NT2/D1 (cell line): Measurements from ENCODE around the gene S100A4.
"Not testable (repeated sequence)": the region's sequence is repeated elsewhere in the genome, so short reads cannot be mapped to it uniquely, and the experiment has no call there.

Source experiments
- DNase-seq: peaks from one replicate; pipeline ENCODE4 v3.0.0-alpha.2; 2011; ENCODE audit warnings: low read depth, low spot score
- H3K27me3 ChIP-seq: 2 replicates; pipeline ENCODE4 v1.6.0; 2011; ENCODE audit warnings: mild to moderate bottlenecking; ENCODE audit not compliant: insufficient read length, insufficient read depth
- H3K36me3 ChIP-seq: 2 replicates; pipeline ENCODE4 v1.6.1; 2011; ENCODE audit warnings: mild to moderate bottlenecking, low read length, mixed read lengths; ENCODE audit not compliant: insufficient read depth, insufficient read length
- H3K4me1 ChIP-seq: 2 replicates; pipeline ENCODE4 v1.5.1; 2011; ENCODE audit not compliant: insufficient read depth, insufficient read length
- H3K4me3 ChIP-seq: 2 replicates; pipeline ENCODE4 v1.5.1; 2011; ENCODE audit warnings: low read depth; ENCODE audit not compliant: insufficient read length
- H3K9ac ChIP-seq: 2 replicates; pipeline ENCODE4 v1.6.0; 2011; ENCODE audit warnings: low read depth; ENCODE audit not compliant: insufficient read length
- H3K9me3 ChIP-seq: 2 replicates; pipeline ENCODE4 v1.5.1; 2011; ENCODE audit warnings: mild to moderate bottlenecking, low read length; ENCODE audit not compliant: insufficient read depth
- SUZ12 ChIP-seq: IDR thresholded peaks from 2 replicates; pipeline ENCODE4 v1.6.1; 2011; ENCODE audit not compliant: insufficient read length, insufficient read depth; ENCODE audit errors: extremely low read depth
- YY1 ChIP-seq: IDR thresholded peaks from 2 replicates; pipeline ENCODE4 v1.6.1; 2011; ENCODE audit not compliant: insufficient read length, insufficient read depth
- ZNF274 ChIP-seq: IDR thresholded peaks from 2 replicates; pipeline ENCODE4 v1.6.1; 2011; ENCODE audit warnings: mild to moderate bottlenecking, low read depth, low read length

The S100A4 gene

DNA sequence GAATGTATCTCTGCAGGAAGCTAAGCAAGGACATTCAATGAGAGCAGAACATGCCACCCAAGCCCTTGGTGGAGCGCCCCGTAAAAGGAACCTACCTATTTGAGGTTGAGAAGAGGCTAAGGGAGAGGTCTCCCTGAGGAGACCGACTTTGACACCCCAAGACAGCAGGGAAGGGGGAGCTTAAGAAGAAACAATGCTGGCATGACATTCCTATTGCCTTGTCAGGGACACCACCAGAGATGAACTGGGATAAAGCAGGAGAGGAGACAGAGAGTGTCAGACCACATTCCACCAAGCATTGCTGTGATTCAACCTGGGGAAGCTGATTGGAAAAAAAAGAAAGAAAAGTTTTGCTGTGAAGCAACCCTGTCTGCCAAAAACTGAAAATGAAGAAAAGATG lies 33.3 kb upstream of the S100A4 start:
- peaks cover 4% of the 10 kb centered on the region for H3K4me1 ChIP-seq
- H3K4me3 ChIP-seq = no peak overlapping the region
- no peaks in the 10 kb centered on the region for H3K36me3 ChIP-seq
- no peaks in the 10 kb centered on the region for H3K27me3 ChIP-seq
- peaks cover 29% of the 10 kb centered on the region; the same call in 1 of the 2 replicates for H3K9me3 ChIP-seq
- no peak overlapping the region for H3K9ac ChIP-seq
- TF ChIP-seq ZNF274 = no peak
- TF ChIP-seq SUZ12 = no peak
- TF ChIP-seq YY1 = no peak
- DNase-seq = no peak

DNA sequence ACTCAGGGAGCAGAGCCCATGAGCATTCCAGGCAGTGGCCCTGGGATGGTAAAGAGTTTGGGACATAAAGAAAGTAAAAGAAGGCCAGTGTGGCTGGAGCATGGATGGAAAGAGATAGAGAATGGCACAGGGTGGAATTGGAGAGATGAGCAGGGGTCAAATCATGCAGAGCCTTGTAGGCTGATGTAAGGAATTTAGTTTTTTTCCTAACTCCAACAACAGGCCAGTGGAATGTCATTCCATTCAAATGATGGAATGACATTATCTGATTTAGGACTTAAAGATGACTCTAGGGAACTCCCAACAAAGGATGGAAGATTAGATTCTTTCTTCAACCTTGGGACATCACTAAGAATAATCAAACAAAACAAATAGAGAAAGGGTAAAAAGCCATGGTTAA lies 32.9 kb upstream of the S100A4 start:
- no peak for DNase-seq
- peaks cover 30% of the 10 kb centered on the region; the same call in 1 of the 2 replicates for H3K9me3 ChIP-seq
- H3K36me3 ChIP-seq = no peaks in the 10 kb centered on the region
- H3K27me3 ChIP-seq = no peaks in the 10 kb centered on the region
- no peak for TF ChIP-seq YY1
- no peak for TF ChIP-seq SUZ12
- no peak for TF ChIP-seq ZNF274
- H3K4me1 ChIP-seq = peaks cover 2% of the 10 kb centered on the region
- no peak overlapping the region for H3K4me3 ChIP-seq
- no peak overlapping the region for H3K9ac ChIP-seq

DNA sequence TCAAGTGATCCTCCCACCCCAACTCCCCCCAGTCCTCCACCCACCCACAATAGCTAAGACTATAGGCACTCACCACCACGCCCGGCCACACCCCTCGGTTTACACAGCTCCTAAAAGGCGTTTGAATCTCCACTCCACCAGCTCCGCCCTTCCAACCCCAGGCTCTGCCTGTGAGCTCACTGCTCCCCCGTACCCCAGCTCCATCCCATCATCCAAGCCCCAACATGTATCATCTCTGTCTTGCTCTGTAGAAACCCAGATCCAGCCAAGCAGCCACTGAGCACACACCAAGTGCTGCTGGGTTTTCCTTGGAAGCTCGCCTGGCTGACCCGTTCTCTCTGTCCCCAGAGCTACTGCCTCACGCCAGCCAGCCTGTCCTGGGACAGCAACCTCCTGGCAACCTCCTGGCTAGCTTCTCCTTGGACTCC lies 32.0 kb upstream of the S100A4 start:
- DNase-seq = no peak
- H3K4me3 ChIP-seq = no peak overlapping the region
- no peak for TF ChIP-seq ZNF274
- no peak for TF ChIP-seq SUZ12
- TF ChIP-seq YY1 = no peak
- H3K4me1 ChIP-seq = peaks cover 2% of the 10 kb centered on the region
- H3K36me3 ChIP-seq = no peaks in the 10 kb centered on the region
- peaks cover 30% of the 10 kb centered on the region; the same call in 1 of the 2 replicates for H3K9me3 ChIP-seq
- H3K27me3 ChIP-seq = no peaks in the 10 kb centered on the region
- H3K9ac ChIP-seq = no peak overlapping the region

DNA sequence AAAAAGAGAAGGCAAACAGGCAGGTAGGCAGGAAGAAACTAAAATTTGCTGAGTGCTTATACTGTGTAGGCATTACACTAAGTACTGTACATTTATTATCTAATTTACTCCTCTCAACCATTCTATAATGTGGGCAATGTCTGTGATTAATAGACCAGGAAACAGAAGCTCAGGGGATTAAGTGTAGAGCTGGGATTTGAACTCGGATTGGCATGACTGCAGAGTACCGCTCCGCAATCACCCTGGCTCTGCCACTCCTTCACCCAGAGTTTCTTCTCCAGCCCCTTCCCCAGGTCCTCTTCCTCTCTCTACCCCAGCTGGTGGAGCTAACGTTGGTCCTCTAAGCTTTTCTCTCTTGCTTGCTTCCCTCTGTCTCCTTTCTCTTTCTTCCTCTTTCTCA lies 31.5 kb upstream of the S100A4 start:
- no peaks in the 10 kb centered on the region for H3K36me3 ChIP-seq
- H3K4me1 ChIP-seq = peaks cover 2% of the 10 kb centered on the region
- H3K9ac ChIP-seq = no peak overlapping the region
- peaks cover 28% of the 10 kb centered on the region; the same call in 1 of the 2 replicates for H3K9me3 ChIP-seq
- no peaks in the 10 kb centered on the region for H3K27me3 ChIP-seq
- no peak for DNase-seq
- TF ChIP-seq YY1 (no peak), SUZ12 (no peak), ZNF274 (no peak)
- H3K4me3 ChIP-seq = no peak overlapping the region

DNA sequence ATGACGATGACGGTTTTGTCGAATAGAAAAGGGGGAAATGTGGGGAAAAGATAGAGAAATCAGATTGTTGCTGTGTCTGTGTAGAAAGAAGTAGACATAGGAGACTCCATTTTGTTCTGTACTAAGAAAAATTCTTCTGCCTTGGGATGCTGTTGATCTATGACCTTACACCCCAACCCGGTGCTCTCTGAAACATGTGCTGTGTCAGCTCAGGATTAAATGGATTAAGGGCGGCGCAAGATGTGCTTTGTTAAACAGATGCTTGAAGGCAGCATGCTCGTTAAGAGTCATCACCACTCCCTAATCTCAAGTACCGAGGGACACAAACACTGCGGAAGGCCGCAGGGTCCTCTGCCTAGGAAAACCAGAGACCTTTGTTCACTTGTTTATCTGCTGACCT lies 29.9 kb upstream of the S100A4 start:
- not testable (repeated sequence) for DNase-seq, H3K36me3 ChIP-seq, H3K27me3 ChIP-seq, H3K4me3 ChIP-seq, H3K9ac ChIP-seq, H3K4me1 ChIP-seq
- peaks cover 21% of the 10 kb centered on the region; the same call in 1 of the 2 replicates for H3K9me3 ChIP-seq

DNA sequence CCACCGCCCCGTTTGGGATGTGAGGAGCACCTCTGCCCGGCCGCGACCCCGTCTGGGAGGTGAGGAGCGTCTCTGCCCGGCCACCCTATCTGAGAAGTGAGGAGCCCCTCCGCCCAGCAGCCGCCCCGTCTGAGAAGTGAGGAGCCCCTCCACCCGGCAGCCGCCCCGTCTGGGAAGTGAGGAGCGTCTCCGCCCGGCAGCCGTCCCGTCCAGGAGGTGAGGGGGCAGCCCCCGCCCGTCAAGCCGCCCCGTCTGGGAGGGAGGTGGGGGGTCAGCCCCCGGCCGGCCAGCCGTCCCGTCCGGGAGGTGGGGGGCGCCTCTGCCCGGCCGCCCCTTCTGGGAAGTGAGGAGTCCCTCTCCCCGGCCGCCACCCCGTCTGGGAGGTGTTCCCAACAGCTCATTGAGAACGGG lies 29.5 kb upstream of the S100A4 start:
- not testable (repeated sequence) for DNase-seq, H3K9ac ChIP-seq, H3K27me3 ChIP-seq, H3K4me3 ChIP-seq, H3K36me3 ChIP-seq, H3K4me1 ChIP-seq
- H3K9me3 ChIP-seq = peaks cover 21% of the 10 kb centered on the region; the same call in 1 of the 2 replicates

DNA sequence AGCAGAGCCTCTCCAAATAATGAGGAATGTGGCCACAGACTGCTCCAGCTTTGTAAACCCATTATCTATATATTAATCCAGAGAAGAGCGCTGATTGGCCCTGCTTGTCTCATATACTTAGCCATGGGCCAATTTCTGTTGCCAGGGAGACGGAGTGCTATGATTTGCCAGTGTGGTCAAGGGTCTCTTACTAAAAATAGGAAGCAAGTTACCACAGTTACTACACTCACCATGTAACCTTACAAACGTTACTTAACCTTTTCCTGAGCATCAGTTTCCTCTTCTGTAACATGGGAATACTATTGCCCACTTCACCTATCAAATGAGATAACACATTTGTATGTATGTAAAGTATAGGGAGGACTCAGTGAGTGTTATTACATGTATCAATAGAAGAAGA lies 27.7 kb upstream of the S100A4 start:
- Histone ChIP-seq H3K36me3 (no peaks in the 10 kb centered on the region), H3K4me1 (peaks cover 3% of the 10 kb centered on the region), H3K9ac (no peak overlapping the region), H3K4me3 (no peak overlapping the region), H3K9me3 (peaks cover 21% of the 10 kb centered on the region; the same call in 1 of the 2 replicates), H3K27me3 (no peaks in the 10 kb centered on the region)
- no peak for DNase-seq
- TF ChIP-seq YY1 (no peak), SUZ12 (no peak), ZNF274 (no peak)

DNA sequence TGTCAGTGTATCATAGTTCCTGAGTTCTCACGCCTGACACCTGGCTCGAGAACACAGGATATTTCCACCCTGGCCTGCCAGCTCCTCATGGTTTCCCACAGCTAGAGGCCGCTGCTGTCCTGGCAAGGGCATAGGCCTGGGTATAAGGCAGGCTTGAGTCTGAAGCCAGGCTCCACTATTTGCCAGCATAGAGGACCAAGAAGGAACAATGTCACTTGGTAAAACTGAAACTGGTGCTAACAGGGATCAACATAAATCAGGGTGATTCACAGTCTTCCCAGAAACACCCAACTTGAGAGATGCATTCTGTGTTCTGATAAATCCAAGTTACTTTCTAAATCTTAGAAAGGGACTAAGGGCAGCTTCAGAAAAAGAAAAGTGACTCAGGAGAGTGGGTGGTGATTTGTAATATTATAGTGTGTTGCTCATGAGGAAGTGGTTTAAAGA lies 27.0 kb upstream of the S100A4 start:
- peaks cover 21% of the 10 kb centered on the region; the same call in 1 of the 2 replicates for H3K9me3 ChIP-seq
- H3K4me3 ChIP-seq = no peak overlapping the region
- H3K9ac ChIP-seq = no peak overlapping the region
- H3K36me3 ChIP-seq = no peaks in the 10 kb centered on the region
- TF ChIP-seq SUZ12 (no peak), YY1 (no peak), ZNF274 (no peak)
- no peaks in the 10 kb centered on the region for H3K27me3 ChIP-seq
- DNase-seq = no peak
- H3K4me1 ChIP-seq = peaks cover 7% of the 10 kb centered on the region

DNA sequence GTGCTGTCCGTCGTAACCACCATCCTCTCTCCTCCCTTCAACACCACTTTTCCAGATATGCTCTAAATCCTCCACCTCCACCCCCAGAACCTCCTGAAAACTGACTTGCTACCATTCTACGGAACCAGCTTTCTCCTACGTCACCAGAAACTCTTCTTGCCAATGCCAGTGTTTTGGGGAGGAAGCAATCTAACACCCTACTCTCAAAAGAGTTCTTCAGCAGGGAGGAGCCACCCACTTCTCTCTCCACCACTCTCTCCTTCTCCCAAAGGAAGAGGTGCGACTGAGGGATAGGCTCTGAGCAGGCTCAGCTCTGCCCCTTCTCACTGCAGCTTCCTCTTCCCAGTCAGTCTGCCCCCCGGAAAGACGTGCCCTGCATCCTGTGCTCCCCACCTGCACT lies 26.1 kb upstream of the S100A4 start:
- no peak for TF ChIP-seq SUZ12
- no peak for TF ChIP-seq YY1
- no peak for TF ChIP-seq ZNF274
- no peaks in the 10 kb centered on the region for H3K36me3 ChIP-seq
- H3K4me1 ChIP-seq = peaks cover 13% of the 10 kb centered on the region
- peaks cover 21% of the 10 kb centered on the region; the same call in 1 of the 2 replicates for H3K9me3 ChIP-seq
- no peak overlapping the region for H3K4me3 ChIP-seq
- no peak overlapping the region for H3K9ac ChIP-seq
- no peak for DNase-seq
- H3K27me3 ChIP-seq = no peaks in the 10 kb centered on the region
